Peyer's patch (tissue), 4 donors: ENCODE results near the gene VASH1.

ENCODE experiments used
- CTCF ChIP-seq, 6 experiments: fragments of 450-650 bp in 4 of 6; fragments of 200-600 bp in 2 of 6; sonication (generic) in 1 of 6; IDR thresholded peaks; one replicate each; pipeline ENCODE4 v1.5.1; 2017 to 2019; ENCODE audit warnings: antibody characterized with exemption in 6 of 6, mild to moderate bottlenecking in 3 of 6, moderate library complexity in 1 of 6
- POLR2A ChIP-seq, 2 donors: fragments of 450-650 bp; IDR thresholded peaks; one replicate each; pipeline ENCODE4 v1.5.1; 2017; ENCODE audit warnings: antibody characterized with exemption in 2 of 2, mild to moderate bottlenecking in 2 of 2, moderate library complexity in 2 of 2

- TF ChIP-seq CTCF (IDR thresholded peaks at IDR 0.05) (peak in 3 of 6 experiments; percentile 33 to 44 (median 35)), POLR2A (IDR thresholded peaks at IDR 0.05) (no peak)
These were observed 49.7 kb downstream of the VASH1 start for GRCh38 chr14:76810953-76811400.
